Osteoblast (primary cell): Measurements from ENCODE around the gene EPHB3. TPM values are rescaled to one million over a fixed set of nuclear protein-coding genes. Genes with fewer than 3 reads are reported as not detected.

Source experiments
- DNase-seq: peaks from one replicate; pipeline ENCODE4 v3.0.0; 2011; ENCODE audit warnings: low spot score, mixed read lengths; ENCODE audit not compliant: insufficient read length; ENCODE audit errors: missing footprints
- H2AFZ ChIP-seq: 2 replicates; pipeline ENCODE4 v1.6.0; 2011; ENCODE audit warnings: mild to moderate bottlenecking, low read length
- H3K27ac ChIP-seq: 2 replicates; pipeline ENCODE4 v1.5.1; 2011; ENCODE audit warnings: mild to moderate bottlenecking, low read depth, low read length, moderate library complexity
- H3K27me3 ChIP-seq: 2 replicates; pipeline ENCODE4 v1.6.0; 2012; ENCODE audit warnings: mild to moderate bottlenecking, control low read depth, inconsistent platforms, low read length, moderate library complexity; ENCODE audit not compliant: insufficient read depth
- H3K36me3 ChIP-seq: 2 replicates; pipeline ENCODE4 v1.5.1; 2011; ENCODE audit warnings: mild to moderate bottlenecking, low read length, control low read depth, moderate library complexity; ENCODE audit not compliant: insufficient read depth
- H3K4me1 ChIP-seq: 2 replicates; pipeline ENCODE4 v1.5.1; 2011; ENCODE audit warnings: mild to moderate bottlenecking, low read length, control low read depth, moderate library complexity; ENCODE audit not compliant: insufficient read depth
- H3K4me2 ChIP-seq: 2 replicates; pipeline ENCODE4 v1.6.0; 2011; ENCODE audit warnings: mild to moderate bottlenecking, low read length; ENCODE audit not compliant: insufficient read depth
- H3K4me3 ChIP-seq: fragments of 200-600 bp; sonication (generic); 3 replicates; pipeline ENCODE4 v1.5.1; 2012; ENCODE audit warnings: mild to moderate bottlenecking, low read length, inconsistent platforms; ENCODE audit not compliant: insufficient read depth
- H3K79me2 ChIP-seq: 2 replicates; pipeline ENCODE4 v1.6.0; 2012; ENCODE audit warnings: mild to moderate bottlenecking, low read length, control low read depth, inconsistent platforms; ENCODE audit not compliant: insufficient read depth
- H3K9me3 ChIP-seq: 2 replicates; pipeline ENCODE4 v1.5.1; 2011; ENCODE audit warnings: low read depth, low read length, control low read depth
- H4K20me1 ChIP-seq: 2 replicates; pipeline ENCODE4 v1.6.0; 2012; ENCODE audit warnings: mild to moderate bottlenecking, low read length, control low read depth; ENCODE audit not compliant: insufficient read depth
- total RNA-seq: library from RNA; depleted of rRNA; stranded (reverse); fragments of >200 nt; gene quantifications from 2 replicates; pipeline ENCODE4 v1.2.3, GENCODE V29; 2012
- TF ChIP-seq, protein P1 (sequence below): IDR thresholded peaks from 2 replicates; pipeline ENCODE4 v1.5.1; 2011; ENCODE audit warnings: mild to moderate bottlenecking, low read depth, low read length, moderate library complexity; ENCODE audit errors: extremely low read depth

The EPHB3 gene
- total RNA-seq, 1 donor, result 3.6 TPM

DNA sequence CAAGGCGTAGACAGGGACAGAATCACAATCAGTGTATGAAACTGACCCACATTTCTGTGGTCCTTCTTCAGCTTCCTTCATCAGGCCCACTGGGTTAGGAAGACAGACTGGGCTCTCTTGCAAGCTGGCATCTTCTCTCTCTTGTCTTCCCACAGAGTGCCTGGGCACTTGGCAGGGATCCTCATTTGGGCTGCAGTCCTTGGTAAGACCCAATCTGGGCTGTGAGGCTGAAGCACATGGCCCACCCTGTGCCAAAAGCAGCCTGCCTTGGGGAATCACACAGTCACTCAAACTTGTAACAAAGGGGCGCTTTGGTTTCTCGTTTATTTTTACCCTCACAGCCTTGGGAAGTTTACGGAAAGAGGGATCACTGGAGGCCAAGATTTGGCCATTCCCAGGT, 8.2 kb upstream of the EPHB3 start:
- no peaks in the 10 kb centered on the region for H3K4me1 ChIP-seq
- no peak overlapping the region for H2AFZ ChIP-seq
- no peaks in the 10 kb centered on the region for H3K79me2 ChIP-seq
- no peak overlapping the region for H3K4me3 ChIP-seq
- no peaks in the 10 kb centered on the region for H4K20me1 ChIP-seq
- no peak for DNase-seq
- no peak overlapping the region for H3K4me2 ChIP-seq
- TF ChIP-seq, protein P1, sequence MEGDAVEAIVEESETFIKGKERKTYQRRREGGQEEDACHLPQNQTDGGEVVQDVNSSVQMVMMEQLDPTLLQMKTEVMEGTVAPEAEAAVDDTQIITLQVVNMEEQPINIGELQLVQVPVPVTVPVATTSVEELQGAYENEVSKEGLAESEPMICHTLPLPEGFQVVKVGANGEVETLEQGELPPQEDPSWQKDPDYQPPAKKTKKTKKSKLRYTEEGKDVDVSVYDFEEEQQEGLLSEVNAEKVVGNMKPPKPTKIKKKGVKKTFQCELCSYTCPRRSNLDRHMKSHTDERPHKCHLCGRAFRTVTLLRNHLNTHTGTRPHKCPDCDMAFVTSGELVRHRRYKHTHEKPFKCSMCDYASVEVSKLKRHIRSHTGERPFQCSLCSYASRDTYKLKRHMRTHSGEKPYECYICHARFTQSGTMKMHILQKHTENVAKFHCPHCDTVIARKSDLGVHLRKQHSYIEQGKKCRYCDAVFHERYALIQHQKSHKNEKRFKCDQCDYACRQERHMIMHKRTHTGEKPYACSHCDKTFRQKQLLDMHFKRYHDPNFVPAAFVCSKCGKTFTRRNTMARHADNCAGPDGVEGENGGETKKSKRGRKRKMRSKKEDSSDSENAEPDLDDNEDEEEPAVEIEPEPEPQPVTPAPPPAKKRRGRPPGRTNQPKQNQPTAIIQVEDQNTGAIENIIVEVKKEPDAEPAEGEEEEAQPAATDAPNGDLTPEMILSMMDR, result no peak
- H3K36me3 ChIP-seq, result no peaks in the 10 kb centered on the region
- H3K9me3 ChIP-seq, result no peaks in the 10 kb centered on the region
- H3K27ac ChIP-seq, result no peak overlapping the region
- H3K27me3 ChIP-seq, result peaks cover 46% of the 10 kb centered on the region

DNA sequence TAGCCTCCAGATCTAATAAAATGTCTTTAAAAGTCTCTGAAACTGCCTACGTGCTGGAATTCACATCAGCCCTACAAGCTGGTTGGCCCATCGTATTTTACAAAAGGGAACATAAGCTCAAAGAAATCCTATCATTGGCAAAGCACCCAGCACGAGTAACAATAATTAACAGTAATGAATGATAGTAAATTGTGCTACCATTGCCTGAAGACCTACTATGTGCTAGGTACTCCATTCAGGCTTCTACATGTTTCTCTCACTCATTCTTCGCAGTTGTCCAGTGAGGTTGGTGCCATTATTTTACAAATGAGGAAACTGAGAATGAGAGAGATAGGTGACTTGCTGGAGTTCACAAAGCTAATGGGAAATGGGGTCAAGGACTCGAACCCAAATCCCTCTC, 7.1 kb upstream of the EPHB3 start:
- no peak for DNase-seq
- H3K4me1 ChIP-seq, result no peaks in the 10 kb centered on the region
- H3K27ac ChIP-seq, result no peak overlapping the region
- no peaks in the 10 kb centered on the region for H3K9me3 ChIP-seq
- H3K79me2 ChIP-seq, result no peaks in the 10 kb centered on the region
- H2AFZ ChIP-seq, result no peak overlapping the region
- H3K4me2 ChIP-seq, result no peak overlapping the region
- H3K4me3 ChIP-seq, result no peak overlapping the region
- peaks cover 48% of the 10 kb centered on the region for H3K27me3 ChIP-seq
- no peaks in the 10 kb centered on the region for H4K20me1 ChIP-seq
- H3K36me3 ChIP-seq, result no peaks in the 10 kb centered on the region
- TF ChIP-seq, protein P1, result no peak

DNA sequence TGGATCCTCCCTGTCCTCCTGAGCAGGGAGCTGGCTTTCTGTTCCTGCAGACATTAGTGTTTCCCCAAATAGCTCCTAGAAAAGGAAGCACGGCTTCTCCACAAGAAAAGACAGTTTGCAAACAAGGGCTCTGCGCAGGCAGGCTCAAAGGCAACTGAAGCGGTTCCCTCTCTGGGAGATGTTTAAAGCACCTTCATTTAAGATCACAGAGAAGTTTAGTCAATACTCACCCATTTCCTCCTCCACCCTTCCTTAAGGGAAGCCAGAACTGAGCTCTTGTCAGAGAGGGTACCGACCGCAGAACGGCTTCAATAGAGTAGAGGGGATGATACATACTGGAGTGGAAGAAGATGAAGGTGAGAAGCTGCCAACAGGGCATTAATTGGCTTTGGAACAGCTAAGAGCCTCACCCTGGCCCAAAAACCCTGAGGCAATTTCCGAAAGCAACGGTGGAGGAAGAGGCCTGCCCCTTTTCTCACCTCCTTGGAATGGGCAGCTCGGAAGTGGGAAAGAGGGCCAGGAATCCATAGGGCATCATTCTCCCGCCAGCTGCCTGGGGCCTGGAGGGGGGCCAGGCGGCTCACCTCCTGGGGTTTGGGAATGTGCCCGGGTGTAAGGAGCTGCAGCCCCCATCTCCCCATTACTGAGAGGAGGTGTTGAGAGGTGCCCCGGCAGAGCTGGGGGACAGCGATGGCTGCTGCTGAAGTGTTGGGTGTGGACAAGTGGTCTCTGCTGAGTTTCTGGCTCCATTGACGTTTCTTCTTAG, 4.8 kb upstream of the EPHB3 start:
- Histone ChIP-seq H3K4me1 (peaks cover 8% of the 10 kb centered on the region), H3K27ac (no peak overlapping the region), H3K9me3 (no peaks in the 10 kb centered on the region), H3K27me3 (peaks cover 37% of the 10 kb centered on the region), H3K4me3 (no peak overlapping the region), H2AFZ (no peak overlapping the region), H3K4me2 (no peak overlapping the region), H3K79me2 (no peaks in the 10 kb centered on the region), H3K36me3 (no peaks in the 10 kb centered on the region), H4K20me1 (no peaks in the 10 kb centered on the region)
- TF ChIP-seq, protein P1, result no peak
- DNase-seq, result peak; percentile 71

DNA sequence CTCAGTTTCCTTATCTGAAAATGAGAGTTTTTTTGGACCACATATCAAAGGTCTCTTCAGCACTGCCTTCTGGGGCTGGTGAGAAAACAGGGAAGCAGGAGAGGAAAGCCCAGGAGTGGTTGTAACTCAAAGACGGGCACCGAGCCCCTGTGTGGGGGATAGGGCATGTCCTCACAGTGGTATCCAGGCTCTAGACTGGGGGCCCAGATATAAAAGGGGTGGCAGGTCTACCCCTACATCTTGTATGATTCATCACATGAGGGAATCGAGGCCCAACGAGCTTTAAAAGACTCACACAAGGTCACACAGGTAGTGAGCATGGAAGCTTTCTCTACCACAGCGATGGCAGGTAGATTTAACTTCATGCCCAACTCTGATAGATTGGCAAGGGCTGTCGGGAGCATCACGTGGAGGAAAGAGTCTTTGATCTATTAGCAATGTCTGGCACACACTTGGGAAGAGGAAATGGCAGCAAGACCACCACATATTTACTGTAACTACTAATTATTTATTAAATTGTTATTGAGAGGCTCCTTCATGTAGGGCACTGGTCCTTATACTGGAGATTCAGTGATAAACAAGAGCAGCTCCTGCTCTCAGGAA, 4.1 kb upstream of the EPHB3 start:
- Histone ChIP-seq H3K27me3 (peaks cover 32% of the 10 kb centered on the region), H3K4me1 (peaks cover 8% of the 10 kb centered on the region), H4K20me1 (no peaks in the 10 kb centered on the region), H3K9me3 (no peaks in the 10 kb centered on the region), H3K27ac (no peak overlapping the region), H3K4me2 (no peak overlapping the region), H2AFZ (no peak overlapping the region), H3K4me3 (no peak overlapping the region), H3K36me3 (no peaks in the 10 kb centered on the region), H3K79me2 (no peaks in the 10 kb centered on the region)
- peak; percentile 61 for DNase-seq
- TF ChIP-seq, protein P1, result no peak
